ENCODE results near the gene LPIN1. TPM values are rescaled to one million over a fixed set of nuclear protein-coding genes. Genes with fewer than 3 reads are reported as not detected.

The LPIN1 gene
- total and polyA plus RNA-seq, 5 donors, result 15.3 to 42.9 (median 36.1) TPM

Small RNA genes within 50 kb of the gene (microRNA-seq; reads per million reads assigned to microRNA genes)
- 0 reads per million in 2 donors for gene MIR4262
- gene MIR548S, result 0 to 0.42 reads per million in 2 donors

Other genes starting within 250 kb of the LPIN1 start
- 10 to 100 TPM in 3 of 4 donors, 1 to 10 TPM in 1; 7.3 to 17.7 (median 11.1) TPM for gene GREB1, start 212.6 kb upstream of the LPIN1 start, total RNA-seq
- 4.6 TPM for gene GREB1, start 212.6 kb upstream of the LPIN1 start, polyA plus RNA-seq
- gene NTSR2, start 76.4 kb upstream of the LPIN1 start, total RNA-seq, result under 1 TPM in 1 of 4 donors, not detected in 3; 0.15 TPM
- 0.16 TPM for gene NTSR2, start 76.4 kb upstream of the LPIN1 start, polyA plus RNA-seq